ENCODE data around the gene SYPL1.

Gene SYPL1

GRCh38 chr7:106124186-106124585, 12.1 kb upstream of the SYPL1 start:
- TF ChIP-seq TAF1 (IDR thresholded peaks at IDR 0.05; ENCODE audit: borderline replicate concordance, insufficient read depth, low read length) (no peak), REST (IDR thresholded peaks at IDR 0.05; ENCODE audit: insufficient read depth in 1 of 2, low read depth in 2 of 2, low read length in 2 of 2) (no peak), SIN3A (IDR thresholded peaks at IDR 0.05; ENCODE audit: borderline replicate concordance, insufficient read depth, low read length) (no peak), POLR2AphosphoS5 (IDR thresholded peaks at IDR 0.05; ENCODE audit: low read depth, low read length) (no peak), FOXP2 (optimal IDR thresholded peaks at IDR 0.05; ENCODE audit: borderline replicate concordance, extremely low read depth, extremely low read length, insufficient read depth) (no peak)

DNA sequence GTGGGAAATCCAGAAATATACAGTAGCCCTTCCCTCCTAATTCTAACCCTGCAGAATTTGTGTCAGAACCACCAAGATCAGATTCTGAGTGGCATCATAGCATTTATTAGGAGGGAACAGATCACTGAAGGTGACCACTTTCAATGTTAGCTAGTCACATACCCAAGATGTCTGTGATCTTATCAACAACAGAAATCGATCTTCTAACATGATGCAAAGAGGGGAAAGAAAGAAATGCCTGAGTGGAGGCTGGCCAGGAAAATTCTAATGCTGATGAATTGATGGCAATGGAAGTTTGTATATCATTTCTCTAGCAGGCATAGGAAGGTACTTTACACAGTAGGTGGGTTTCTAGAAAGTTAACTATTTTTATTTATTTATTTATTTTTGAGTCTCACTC, 10.6 kb upstream of the SYPL1 start:
- TF ChIP-seq SIN3A (IDR thresholded peaks at IDR 0.05; ENCODE audit: borderline replicate concordance, insufficient read depth, low read length), result no peak
- TF ChIP-seq REST (IDR thresholded peaks at IDR 0.05; ENCODE audit: insufficient read depth in 1 of 2, low read depth in 2 of 2, low read length in 2 of 2), result no peak
- TF ChIP-seq FOXP2 (optimal IDR thresholded peaks at IDR 0.05; ENCODE audit: borderline replicate concordance, extremely low read depth, extremely low read length, insufficient read depth), result no peak
- no peak for TF ChIP-seq TAF1 (IDR thresholded peaks at IDR 0.05; ENCODE audit: borderline replicate concordance, insufficient read depth, low read length)
- no peak for TF ChIP-seq POLR2AphosphoS5 (IDR thresholded peaks at IDR 0.05; ENCODE audit: low read depth, low read length)

GRCh38 chr7:106121189-106121810, 9.2 kb upstream of the SYPL1 start:
- no peak for TF ChIP-seq SIN3A (IDR thresholded peaks at IDR 0.05; ENCODE audit: borderline replicate concordance, insufficient read depth, low read length)
- no peak for TF ChIP-seq REST (IDR thresholded peaks at IDR 0.05; ENCODE audit: insufficient read depth in 1 of 2, low read depth in 2 of 2, low read length in 2 of 2)
- TF ChIP-seq POLR2AphosphoS5 (IDR thresholded peaks at IDR 0.05; ENCODE audit: low read depth, low read length), result no peak
- no peak for TF ChIP-seq FOXP2 (optimal IDR thresholded peaks at IDR 0.05; ENCODE audit: borderline replicate concordance, extremely low read depth, extremely low read length, insufficient read depth)
- no peak for TF ChIP-seq TAF1 (IDR thresholded peaks at IDR 0.05; ENCODE audit: borderline replicate concordance, insufficient read depth, low read length)

GRCh38 chr7:106120500-106120899, 8.4 kb upstream of the SYPL1 start:
- no peak for TF ChIP-seq REST (IDR thresholded peaks at IDR 0.05; ENCODE audit: insufficient read depth in 1 of 2, low read depth in 2 of 2, low read length in 2 of 2)
- no peak for TF ChIP-seq SIN3A (IDR thresholded peaks at IDR 0.05; ENCODE audit: borderline replicate concordance, insufficient read depth, low read length)
- no peak for TF ChIP-seq TAF1 (IDR thresholded peaks at IDR 0.05; ENCODE audit: borderline replicate concordance, insufficient read depth, low read length)
- no peak for TF ChIP-seq POLR2AphosphoS5 (IDR thresholded peaks at IDR 0.05; ENCODE audit: low read depth, low read length)
- no peak for TF ChIP-seq FOXP2 (optimal IDR thresholded peaks at IDR 0.05; ENCODE audit: borderline replicate concordance, extremely low read depth, extremely low read length, insufficient read depth)

Data from PFSK-1 (cell line).